Breast epithelium (tissue), 4 donors: ENCODE results near the gene OVOL1. TPM values are rescaled to one million over a fixed set of nuclear protein-coding genes. Genes with fewer than 3 reads are reported as not detected.
"Not testable (repeated sequence)": the region's sequence is repeated elsewhere in the genome, so short reads cannot be mapped to it uniquely, and the experiment has no call there.

ENCODE experiments used
- DNase-seq, 2 donors: peaks; one replicate each; pipeline ENCODE4 v3.0.0-alpha.2; 2019; ENCODE audit warnings: low spot score in 2 of 2
- H3K27ac ChIP-seq, 2 donors: fragments of 200-600 bp; sonication (generic) in 1 of 2; one replicate each; pipeline ENCODE4 v1.5.1; 2016 to 2019; ENCODE audit warnings: mild to moderate bottlenecking in 1 of 2
- H3K27me3 ChIP-seq, 2 donors: fragments of 200-600 bp; sonication (generic) in 1 of 2; one replicate each; pipeline versions ENCODE4 v1.5.1 to v1.6.0; 2017 to 2019; ENCODE audit warnings: control low read depth in 1 of 2, mild to moderate bottlenecking in 1 of 2
- H3K36me3 ChIP-seq: fragments of 200-600 bp; one replicate; pipeline ENCODE4 v1.5.1; 2019
- H3K4me1 ChIP-seq, 2 donors: fragments of 200-600 bp; sonication (generic); one replicate each; pipeline ENCODE4 v1.5.1; 2016 to 2019; ENCODE audit warnings: control low read depth in 1 of 2
- H3K4me3 ChIP-seq, 3 donors: fragments of 200-600 bp; sonication (generic); 1 replicate in 2 of 3; 2 replicates in 1 of 3; pipeline ENCODE4 v1.5.1; 2016 to 2019; ENCODE audit warnings: mild to moderate bottlenecking in 3 of 3, moderate library complexity in 2 of 3
- H3K9me3 ChIP-seq, 2 donors: fragments of 200-600 bp; sonication (generic) in 1 of 2; one replicate each; pipeline ENCODE4 v1.5.1; 2016 to 2019; ENCODE audit warnings: control low read depth in 1 of 2
- POLR2A ChIP-seq: fragments of 450-650 bp; IDR thresholded peaks from one replicate; pipeline ENCODE4 v1.6.1; 2016; ENCODE audit warnings: antibody characterized with exemption, mild to moderate bottlenecking, moderate library complexity
- POLR2AphosphoS5 ChIP-seq, 3 donors: sonication (generic); formaldehyde crosslinking; IDR thresholded peaks; one replicate each; pipeline ENCODE4 v1.6.1; 2017; ENCODE audit warnings: antibody characterized with exemption in 3 of 3
- intact Hi-C: fragments of 100-400 bp; cut with DNase I; formaldehyde crosslinking; loops from one replicate; pipeline ENCODE4 v1.15.1; 2023; ENCODE audit warnings: low total_unique reads
- total RNA-seq, 3 donors: library from RNA; depleted of rRNA; stranded (reverse); fragments of >200 nt; gene quantifications; one replicate each; pipeline ENCODE4 v1.1.0, GENCODE V29; 2016
- TF ChIP-seq, protein P1 (sequence below), 3 donors: fragments of 450-650 bp; IDR thresholded peaks; one replicate each; pipeline ENCODE4 v1.5.1; 2016 to 2017; ENCODE audit warnings: antibody characterized with exemption in 3 of 3, mild to moderate bottlenecking in 3 of 3, moderate library complexity in 3 of 3

OVOL1 gene
- total RNA-seq, 3 donors from 2014 or later: 3.6 to 5.1 TPM; not detected in 1

GRCh38 chr11:65744026-65744698, 42.7 kb upstream of the OVOL1 start:
- no peaks in the 10 kb centered on the region for H3K4me1 ChIP-seq
- no peak overlapping the region for H3K27ac ChIP-seq
- H3K4me3 ChIP-seq: no peak overlapping the region
- no peaks in the 10 kb centered on the region for H3K9me3 ChIP-seq
- TF ChIP-seq, protein P1, sequence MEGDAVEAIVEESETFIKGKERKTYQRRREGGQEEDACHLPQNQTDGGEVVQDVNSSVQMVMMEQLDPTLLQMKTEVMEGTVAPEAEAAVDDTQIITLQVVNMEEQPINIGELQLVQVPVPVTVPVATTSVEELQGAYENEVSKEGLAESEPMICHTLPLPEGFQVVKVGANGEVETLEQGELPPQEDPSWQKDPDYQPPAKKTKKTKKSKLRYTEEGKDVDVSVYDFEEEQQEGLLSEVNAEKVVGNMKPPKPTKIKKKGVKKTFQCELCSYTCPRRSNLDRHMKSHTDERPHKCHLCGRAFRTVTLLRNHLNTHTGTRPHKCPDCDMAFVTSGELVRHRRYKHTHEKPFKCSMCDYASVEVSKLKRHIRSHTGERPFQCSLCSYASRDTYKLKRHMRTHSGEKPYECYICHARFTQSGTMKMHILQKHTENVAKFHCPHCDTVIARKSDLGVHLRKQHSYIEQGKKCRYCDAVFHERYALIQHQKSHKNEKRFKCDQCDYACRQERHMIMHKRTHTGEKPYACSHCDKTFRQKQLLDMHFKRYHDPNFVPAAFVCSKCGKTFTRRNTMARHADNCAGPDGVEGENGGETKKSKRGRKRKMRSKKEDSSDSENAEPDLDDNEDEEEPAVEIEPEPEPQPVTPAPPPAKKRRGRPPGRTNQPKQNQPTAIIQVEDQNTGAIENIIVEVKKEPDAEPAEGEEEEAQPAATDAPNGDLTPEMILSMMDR (IDR thresholded peaks at IDR 0.05): peak in 1 of 3 donors; percentile 11
- TF ChIP-seq POLR2A: no peak
- H3K36me3 ChIP-seq: no peaks in the 10 kb centered on the region
- no peak for DNase-seq
- intact Hi-C loops: no loop called here
- no peaks in the 10 kb centered on the region for H3K27me3 ChIP-seq

GRCh38 chr11:65744699-65745042, 42.2 kb upstream of the OVOL1 start:
- no peak for DNase-seq
- Histone ChIP-seq H3K4me1 (no peaks in the 10 kb centered on the region), H3K27me3 (no peaks in the 10 kb centered on the region), H3K9me3 (no peaks in the 10 kb centered on the region), H3K36me3 (no peaks in the 10 kb centered on the region), H3K4me3 (no peak overlapping the region), H3K27ac (no peak overlapping the region)
- TF ChIP-seq, protein P1 (IDR thresholded peaks at IDR 0.05): no peak
- TF ChIP-seq POLR2A (no peak), POLR2AphosphoS5 (IDR thresholded peaks at IDR 0.05) (no peak)
- intact Hi-C loops: no loop called here

DNA sequence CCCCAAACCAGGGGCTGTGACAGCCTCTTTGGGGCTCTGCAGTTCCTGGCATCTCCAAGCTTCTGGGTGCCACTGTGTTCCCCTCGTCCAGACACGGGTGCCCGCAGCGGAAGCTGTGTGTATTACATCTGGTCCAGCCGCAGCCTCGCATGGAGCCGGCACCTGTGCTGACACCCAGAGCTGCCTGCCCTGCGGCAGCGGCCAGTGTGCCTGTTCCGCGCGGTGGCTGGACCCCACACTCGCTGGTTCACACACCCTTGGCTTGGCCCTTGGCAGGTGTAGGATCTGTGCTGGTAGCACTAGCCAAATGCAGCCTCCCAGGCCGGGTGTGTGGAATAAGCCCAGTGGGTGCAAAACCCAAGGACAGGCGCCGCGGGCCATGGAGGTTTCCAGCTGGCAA, 41.8 kb upstream of the OVOL1 start:
- no peaks in the 10 kb centered on the region for H3K9me3 ChIP-seq

DNA sequence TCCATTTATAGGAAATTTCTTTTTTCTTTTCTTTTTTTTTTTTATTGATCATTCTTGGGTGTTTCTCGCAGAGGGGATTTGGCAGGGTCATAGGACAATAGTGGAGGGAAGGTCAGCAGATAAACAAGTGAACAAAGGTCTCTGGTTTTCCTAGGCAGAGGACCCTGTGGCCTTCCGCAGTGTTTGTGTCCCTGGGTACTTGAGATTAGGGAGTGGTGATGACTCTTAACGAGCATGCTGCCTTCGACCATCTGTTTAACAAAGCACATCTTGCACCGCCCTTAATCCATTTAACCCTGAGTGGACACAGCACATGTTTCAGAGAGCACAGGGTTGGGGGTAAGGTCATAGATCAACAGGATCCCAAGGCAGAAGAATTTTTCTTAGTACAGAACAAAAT, 24.7 kb upstream of the OVOL1 start:
- H3K4me1 ChIP-seq, H3K27ac ChIP-seq, intact Hi-C loops, H3K27me3 ChIP-seq, H3K9me3 ChIP-seq, H3K4me3 ChIP-seq, DNase-seq, H3K36me3 ChIP-seq: not testable (repeated sequence)

More for the DNA sequence above, 41.8 kb upstream of the OVOL1 start:
- DNase-seq: no peak
- Histone ChIP-seq H3K36me3 (no peaks in the 10 kb centered on the region), H3K27me3 (no peaks in the 10 kb centered on the region), H3K4me3 (no peak overlapping the region), H3K27ac (no peak overlapping the region), H3K4me1 (no peaks in the 10 kb centered on the region)
- intact Hi-C loops: no loop called here
- no peak for TF ChIP-seq POLR2AphosphoS5 (IDR thresholded peaks at IDR 0.05)
- no peak for TF ChIP-seq POLR2A
- TF ChIP-seq, protein P1 (IDR thresholded peaks at IDR 0.05): no peak

- H3K9me3 ChIP-seq, intact Hi-C loops, H3K27me3 ChIP-seq, DNase-seq, H3K27ac ChIP-seq, H3K4me3 ChIP-seq, H3K4me1 ChIP-seq, H3K36me3 ChIP-seq: not testable (repeated sequence)
These were observed 24.0 kb upstream of the OVOL1 start for GRCh38 chr11:65762816-65763215.

GRCh38 chr11:65764434-65764833, 22.4 kb upstream of the OVOL1 start:
- no peaks in the 10 kb centered on the region for H3K36me3 ChIP-seq
- H3K4me1 ChIP-seq: no peaks in the 10 kb centered on the region
- TF ChIP-seq POLR2A: no peak
- TF ChIP-seq, protein P1 (IDR thresholded peaks at IDR 0.05): no peak
- TF ChIP-seq POLR2AphosphoS5 (IDR thresholded peaks at IDR 0.05): no peak
- no peaks in the 10 kb centered on the region for H3K9me3 ChIP-seq
- H3K4me3 ChIP-seq: no peak overlapping the region
- intact Hi-C loops: no loop called here
- no peak for DNase-seq
- H3K27me3 ChIP-seq: no peaks in the 10 kb centered on the region
- H3K27ac ChIP-seq: no peak overlapping the region
